HEK293 (cell line): Measurements from ENCODE around the gene LCOR.

Experiments
- CTCF ChIA-PET: fragments of 350-600 bp; formaldehyde crosslinking; extraction: SDS; loops from one replicate; lab custom pipeline; 2021; ENCODE audit warnings: antibody characterized with exemption; lab: Yijun Ruan, JAX
- POLR2A ChIA-PET: fragments of 300-600 bp; formaldehyde crosslinking; extraction: SDS; loops from one replicate; lab custom pipeline; 2020; ENCODE audit warnings: antibody characterized with exemption, inconsistent platforms; lab: Yijun Ruan, JAX
- H3K27ac ChIP-seq: fragments of 200-500 bp; sonication (Bioruptor generic); 2 replicates; pipeline ENCODE4 v1.5.1; 2014; ENCODE audit warnings: low read depth, low read length, control low read depth, inconsistent platforms; ENCODE audit errors: extremely low read depth
- H3K36me3 ChIP-seq, 2 experiments: fragments of 200-500 bp in 1 of 2; sonication (Bioruptor generic) in 1 of 2; 1 replicate in 1 of 2; 2 replicates in 1 of 2; pipeline ENCODE4 v1.5.1; 2014 to 2017; ENCODE audit warnings: inconsistent platforms in 2 of 2, low read length in 2 of 2; ENCODE audit not compliant: control insufficient read depth in 2 of 2, insufficient read depth in 1 of 2
- H3K4me1 ChIP-seq: fragments of 200-500 bp; sonication (Bioruptor generic); 2 replicates; pipeline ENCODE4 v1.5.1; 2014; ENCODE audit warnings: mild to moderate bottlenecking, low read length, inconsistent platforms; ENCODE audit not compliant: control insufficient read depth, insufficient read depth
- H3K4me3 ChIP-seq: 2 replicates; pipeline ENCODE4 v1.5.1; 2011; ENCODE audit warnings: low read depth, mild to moderate bottlenecking, control low read depth, low read length, moderate library complexity
- H3K9me3 ChIP-seq: fragments of 200-500 bp; sonication (Bioruptor generic); 2 replicates; pipeline ENCODE4 v1.5.1; 2014; ENCODE audit warnings: low read depth, low read length, inconsistent platforms; ENCODE audit not compliant: control insufficient read depth, insufficient read depth
- GFI1B ChIP-seq: fragments of 450-650 bp; formaldehyde crosslinking; IDR thresholded peaks from 2 replicates; pipeline ENCODE4 v1.5.1; 2016; ENCODE audit warnings: missing biosample characterization, missing genetic modification characterization
- RBAK ChIP-seq: fragments of 450-650 bp; formaldehyde crosslinking; IDR thresholded peaks from 2 replicates; pipeline ENCODE4 v1.5.1; 2016; ENCODE audit warnings: missing biosample characterization, missing genetic modification characterization
- TRIM28 ChIP-seq: IDR thresholded peaks from 2 replicates; pipeline ENCODE4 v1.6.1; 2011; ENCODE audit warnings: low read length, control low read depth, borderline replicate concordance
- ZBTB1 ChIP-seq: fragments of 450-650 bp; formaldehyde crosslinking; IDR thresholded peaks from 2 replicates; pipeline ENCODE4 v1.5.1; 2016; ENCODE audit warnings: missing biosample characterization, missing genetic modification characterization
- ZFHX2 ChIP-seq: fragments of 450-650 bp; formaldehyde crosslinking; conservative IDR thresholded peaks from 2 replicates; pipeline ENCODE4 v1.5.1; 2016; ENCODE audit warnings: missing biosample characterization, missing genetic modification characterization
- ZFP3 ChIP-seq: fragments of 450-650 bp; formaldehyde crosslinking; IDR thresholded peaks from 2 replicates; pipeline ENCODE4 v1.5.1; 2016; ENCODE audit warnings: low read depth, missing biosample characterization, missing genetic modification characterization
- ZNF132 ChIP-seq: fragments of 450-650 bp; formaldehyde crosslinking; IDR thresholded peaks from 2 replicates; pipeline ENCODE4 v1.5.1; 2017; ENCODE audit warnings: missing biosample characterization, missing genetic modification characterization, borderline replicate concordance
- ZNF174 ChIP-seq: fragments of 450-650 bp; formaldehyde crosslinking; IDR thresholded peaks from 2 replicates; pipeline ENCODE4 v1.5.0; 2017; ENCODE audit warnings: missing biosample characterization, mild to moderate bottlenecking, missing genetic modification characterization
- ZNF274 ChIP-seq, 2 experiments: fragments of 200-500 bp in 1 of 2; fragments of 450-650 bp in 1 of 2; sonication (Bioruptor generic) in 1 of 2; formaldehyde crosslinking in 1 of 2; IDR thresholded peaks; 2 replicates each; pipeline versions ENCODE4 v1.5.1 to v1.6.1; 2014 to 2016; ENCODE audit warnings: borderline replicate concordance in 1 of 2, inconsistent platforms in 1 of 2, low read length in 1 of 2, missing biosample characterization in 1 of 2, missing genetic modification characterization in 1 of 2
- ZNF292 ChIP-seq: fragments of 450-650 bp; formaldehyde crosslinking; IDR thresholded peaks from 2 replicates; pipeline ENCODE4 v1.5.1; 2016; ENCODE audit warnings: low read depth, missing biosample characterization, missing genetic modification characterization, borderline replicate concordance
- ZNF311 ChIP-seq: fragments of 450-650 bp; formaldehyde crosslinking; IDR thresholded peaks from 2 replicates; pipeline ENCODE4 v1.5.1; 2017; ENCODE audit warnings: missing biosample characterization, missing genetic modification characterization, borderline replicate concordance
- ZNF341 ChIP-seq: fragments of 450-650 bp; formaldehyde crosslinking; IDR thresholded peaks from 2 replicates; pipeline ENCODE4; 2016; ENCODE audit warnings: low read depth, missing biosample characterization, missing genetic modification characterization
- ZNF391 ChIP-seq: fragments of 450-650 bp; formaldehyde crosslinking; IDR thresholded peaks from 2 replicates; pipeline ENCODE4 v1.5.1; 2016; ENCODE audit warnings: low read depth, missing biosample characterization, missing genetic modification characterization, borderline replicate concordance
- ZNF514 ChIP-seq: fragments of 450-650 bp; formaldehyde crosslinking; IDR thresholded peaks from 2 replicates; pipeline ENCODE4 v1.5.1; 2016; ENCODE audit warnings: missing biosample characterization, missing genetic modification characterization
- ZNF560 ChIP-seq: fragments of 450-650 bp; formaldehyde crosslinking; IDR thresholded peaks from 2 replicates; pipeline ENCODE4 v1.5.1; 2017; ENCODE audit warnings: missing biosample characterization, missing genetic modification characterization, borderline replicate concordance
- ZNF580 ChIP-seq: fragments of 450-650 bp; formaldehyde crosslinking; IDR thresholded peaks from 2 replicates; pipeline ENCODE4 v1.5.1; 2016; ENCODE audit warnings: missing biosample characterization, missing genetic modification characterization
- ZNF670 ChIP-seq: fragments of 450-650 bp; formaldehyde crosslinking; IDR thresholded peaks from 2 replicates; pipeline ENCODE4 v1.5.1; 2016; ENCODE audit warnings: missing biosample characterization, missing genetic modification characterization, low read depth
- ZNF677 ChIP-seq: fragments of 450-650 bp; IDR thresholded peaks from 2 replicates; pipeline ENCODE4 v1.5.0; 2018; ENCODE audit warnings: missing biosample characterization, mild to moderate bottlenecking, missing genetic modification characterization, moderate library complexity
- ZNF692 ChIP-seq: fragments of 450-650 bp; formaldehyde crosslinking; IDR thresholded peaks from 2 replicates; pipeline ENCODE4 v1.5.1; 2016; ENCODE audit warnings: missing biosample characterization, missing genetic modification characterization
- ZNF776 ChIP-seq: fragments of 450-650 bp; formaldehyde crosslinking; IDR thresholded peaks from 2 replicates; pipeline ENCODE4 v1.5.0; 2017; ENCODE audit warnings: missing biosample characterization, missing genetic modification characterization, borderline replicate concordance
- ZNF792 ChIP-seq: fragments of 450-650 bp; formaldehyde crosslinking; IDR thresholded peaks from 2 replicates; pipeline ENCODE4 v1.5.1; 2016; ENCODE audit warnings: missing biosample characterization, missing genetic modification characterization
- ZSCAN30 ChIP-seq: fragments of 450-650 bp; IDR thresholded peaks from 2 replicates; pipeline ENCODE4 v1.5.1; 2018; ENCODE audit warnings: missing biosample characterization, mild to moderate bottlenecking, missing genetic modification characterization, moderate library complexity
- TF ChIP-seq, protein P1 (sequence below): fragments of 450-650 bp; formaldehyde crosslinking; IDR thresholded peaks from 2 replicates; pipeline ENCODE4 v1.5.1; 2016; ENCODE audit warnings: missing biosample characterization, missing genetic modification characterization, low read depth
- TF ChIP-seq, protein P2 (sequence below): fragments of 450-650 bp; formaldehyde crosslinking; IDR thresholded peaks from 2 replicates; pipeline ENCODE4 v1.5.1; 2016; ENCODE audit warnings: missing biosample characterization, missing genetic modification characterization

LCOR gene

DNA sequence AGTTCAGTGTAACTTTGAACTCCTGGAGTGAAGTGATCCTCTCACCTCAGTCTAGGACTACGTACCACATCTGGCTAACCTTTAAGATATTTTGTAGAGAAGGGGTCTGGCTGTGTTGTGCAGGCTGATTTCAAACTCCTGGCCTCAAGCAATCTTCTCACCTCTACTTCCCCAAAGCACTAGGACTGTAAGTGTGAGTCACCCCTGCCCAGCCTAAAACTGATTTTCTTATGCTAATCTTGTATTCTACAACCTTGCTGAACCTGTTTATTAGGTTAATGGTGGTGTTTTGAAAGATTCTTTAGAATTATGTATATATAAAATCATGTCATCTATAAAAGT, 58.0 kb downstream of the LCOR start:
- H3K27ac ChIP-seq: no peak overlapping the region
- no peak overlapping the region for H3K4me3 ChIP-seq
- CTCF ChIA-PET: no interaction called here
- POLR2A ChIA-PET: no interaction called here
- H3K36me3 ChIP-seq: peaks cover 8 to 13% of the 10 kb centered on the region in 2 experiments
- no peaks in the 10 kb centered on the region for H3K4me1 ChIP-seq
- H3K9me3 ChIP-seq: no peaks in the 10 kb centered on the region
- TF ChIP-seq, protein P1, sequence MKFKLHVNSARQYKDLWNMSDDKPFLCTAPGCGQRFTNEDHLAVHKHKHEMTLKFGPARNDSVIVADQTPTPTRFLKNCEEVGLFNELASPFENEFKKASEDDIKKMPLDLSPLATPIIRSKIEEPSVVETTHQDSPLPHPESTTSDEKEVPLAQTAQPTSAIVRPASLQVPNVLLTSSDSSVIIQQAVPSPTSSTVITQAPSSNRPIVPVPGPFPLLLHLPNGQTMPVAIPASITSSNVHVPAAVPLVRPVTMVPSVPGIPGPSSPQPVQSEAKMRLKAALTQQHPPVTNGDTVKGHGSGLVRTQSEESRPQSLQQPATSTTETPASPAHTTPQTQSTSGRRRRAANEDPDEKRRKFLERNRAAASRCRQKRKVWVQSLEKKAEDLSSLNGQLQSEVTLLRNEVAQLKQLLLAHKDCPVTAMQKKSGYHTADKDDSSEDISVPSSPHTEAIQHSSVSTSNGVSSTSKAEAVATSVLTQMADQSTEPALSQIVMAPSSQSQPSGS: no peak
- TF ChIP-seq ZNF311 (tag by site-specific recombination) (no peak), ZNF560 (tag by site-specific recombination) (no peak), ZBTB1 (tag by site-specific recombination) (no peak), GFI1B (tag by site-specific recombination) (no peak), ZSCAN30 (no peak), ZNF341 (tag by site-specific recombination) (no peak), ZFP3 (tag by site-specific recombination) (no peak), ZNF514 (tag by site-specific recombination) (no peak), ZNF391 (tag by site-specific recombination) (no peak)
- TF ChIP-seq, all 188 proteins: peak for 0

- TF ChIP-seq RBAK (tag by site-specific recombination) (no peak), TRIM28 (no peak)
- TF ChIP-seq, all 188 proteins: peak for 0
- CTCF ChIA-PET: no interaction called here
- Histone ChIP-seq H3K4me1 (no peaks in the 10 kb centered on the region), H3K36me3 (peaks cover 8 to 9% of the 10 kb centered on the region in 2 experiments), H3K27ac (no peak overlapping the region), H3K9me3 (no peaks in the 10 kb centered on the region), H3K4me3 (no peak overlapping the region)
- POLR2A ChIA-PET: no interaction called here
These were observed 58.5 kb downstream of the LCOR start for GRCh38 chr10:96890580-96890979.

- Histone ChIP-seq H3K27ac (no peak overlapping the region), H3K9me3 (no peaks in the 10 kb centered on the region), H3K36me3 (peaks cover 3 to 6% of the 10 kb centered on the region in 2 experiments), H3K4me3 (no peak overlapping the region), H3K4me1 (no peaks in the 10 kb centered on the region)
- TF ChIP-seq ZNF174 (tag by site-specific recombination): no peak
- no peak for TF ChIP-seq ZNF580
- TF ChIP-seq ZNF670 (tag by site-specific recombination): no peak
- no peak for TF ChIP-seq ZFHX2
- no peak for TF ChIP-seq ZNF776 (tag by site-specific recombination)
- no peak for TF ChIP-seq ZNF692 (tag by site-specific recombination)
- TF ChIP-seq ZNF274 (IDR thresholded peaks at IDR 0.05; ENCODE audit: low read length): no peak
- TF ChIP-seq ZNF274 (tag by site-specific recombination; IDR thresholded peaks at IDR 0.05; ENCODE audit: borderline replicate concordance): no peak
- TF ChIP-seq, protein P2, sequence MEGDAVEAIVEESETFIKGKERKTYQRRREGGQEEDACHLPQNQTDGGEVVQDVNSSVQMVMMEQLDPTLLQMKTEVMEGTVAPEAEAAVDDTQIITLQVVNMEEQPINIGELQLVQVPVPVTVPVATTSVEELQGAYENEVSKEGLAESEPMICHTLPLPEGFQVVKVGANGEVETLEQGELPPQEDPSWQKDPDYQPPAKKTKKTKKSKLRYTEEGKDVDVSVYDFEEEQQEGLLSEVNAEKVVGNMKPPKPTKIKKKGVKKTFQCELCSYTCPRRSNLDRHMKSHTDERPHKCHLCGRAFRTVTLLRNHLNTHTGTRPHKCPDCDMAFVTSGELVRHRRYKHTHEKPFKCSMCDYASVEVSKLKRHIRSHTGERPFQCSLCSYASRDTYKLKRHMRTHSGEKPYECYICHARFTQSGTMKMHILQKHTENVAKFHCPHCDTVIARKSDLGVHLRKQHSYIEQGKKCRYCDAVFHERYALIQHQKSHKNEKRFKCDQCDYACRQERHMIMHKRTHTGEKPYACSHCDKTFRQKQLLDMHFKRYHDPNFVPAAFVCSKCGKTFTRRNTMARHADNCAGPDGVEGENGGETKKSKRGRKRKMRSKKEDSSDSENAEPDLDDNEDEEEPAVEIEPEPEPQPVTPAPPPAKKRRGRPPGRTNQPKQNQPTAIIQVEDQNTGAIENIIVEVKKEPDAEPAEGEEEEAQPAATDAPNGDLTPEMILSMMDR (tag by site-specific recombination): no peak
- TF ChIP-seq ZNF677: no peak
- no peak for TF ChIP-seq ZNF292 (tag by site-specific recombination)
- TF ChIP-seq ZNF132 (tag by site-specific recombination): no peak
- no peak for TF ChIP-seq ZNF792 (tag by site-specific recombination)
- ChIA-PET CTCF (no interaction called here), POLR2A (no interaction called here)
These were observed 59.7 kb downstream of the LCOR start for GRCh38 chr10:96891840-96892239.
